Skin epidermis (tissue), 12 donors: ENCODE results near the gene SCIMP.
A peak's percentile ranks its signal among the peaks of the same experiment; 100 is the strongest.
"Not testable (repeated sequence)": the region's sequence is repeated elsewhere in the genome, so short reads cannot be mapped to it uniquely, and the experiment has no call there.

ENCODE experiments used
- H3K27ac ChIP-seq, 21 experiments: fragments of 200-600 bp; sonication (generic) in 11 of 21; one replicate each; pipeline ENCODE4 v1.5.0; 2020; ENCODE audit warnings: mild to moderate bottlenecking in 3 of 21, inconsistent platforms in 2 of 21, moderate library complexity in 2 of 21
- H3K4me3 ChIP-seq, 7 experiments: fragments of 200-600 bp; sonication (generic) in 2 of 7; one replicate each; pipeline ENCODE4 v1.5.0; 2020; ENCODE audit warnings: inconsistent platforms in 2 of 7, mild to moderate bottlenecking in 2 of 7, moderate library complexity in 1 of 7

SCIMP gene

DNA sequence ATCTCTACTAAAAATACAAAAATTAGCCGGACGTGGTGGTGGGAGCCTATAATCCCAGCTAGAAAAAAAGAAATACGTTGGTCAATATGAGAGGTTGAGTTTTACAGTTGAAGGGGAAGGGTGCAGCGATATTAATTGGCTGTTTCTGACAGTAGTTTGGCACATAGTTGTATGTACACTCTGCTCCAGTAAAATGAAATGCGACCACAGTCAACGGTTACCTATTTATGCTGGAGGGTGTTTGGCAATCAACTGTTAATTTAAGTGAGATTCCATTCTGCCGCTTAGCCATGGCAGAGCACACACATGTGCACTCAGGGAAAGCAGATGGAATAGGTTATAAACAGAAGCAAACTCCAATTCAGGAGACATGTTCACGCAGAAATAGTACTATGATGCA lies 33.6 kb downstream of the SCIMP start:
- Histone ChIP-seq H3K27ac (no peak overlapping the region), H3K4me3 (no peak overlapping the region)

DNA sequence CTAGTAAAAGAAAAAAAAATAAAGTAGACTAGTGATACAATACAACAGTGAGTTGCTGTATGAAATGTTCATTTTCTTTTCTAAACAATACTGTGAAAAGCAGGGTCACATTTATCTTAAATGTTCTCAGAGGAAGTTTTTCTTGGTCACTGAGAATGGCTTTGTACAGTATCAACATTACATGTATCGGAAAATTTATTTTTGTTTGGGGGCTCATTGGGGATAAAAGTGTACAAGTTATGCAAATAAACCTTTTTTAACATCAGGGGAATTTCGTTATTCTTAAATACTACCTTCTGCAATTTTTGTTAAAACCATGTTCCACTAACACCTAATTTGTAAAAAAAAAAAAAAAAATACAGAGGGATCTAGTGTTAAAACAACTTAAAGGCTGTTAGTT lies 34.3 kb downstream of the SCIMP start:
- Histone ChIP-seq H3K4me3 (no peak overlapping the region), H3K27ac (no peak overlapping the region)

DNA sequence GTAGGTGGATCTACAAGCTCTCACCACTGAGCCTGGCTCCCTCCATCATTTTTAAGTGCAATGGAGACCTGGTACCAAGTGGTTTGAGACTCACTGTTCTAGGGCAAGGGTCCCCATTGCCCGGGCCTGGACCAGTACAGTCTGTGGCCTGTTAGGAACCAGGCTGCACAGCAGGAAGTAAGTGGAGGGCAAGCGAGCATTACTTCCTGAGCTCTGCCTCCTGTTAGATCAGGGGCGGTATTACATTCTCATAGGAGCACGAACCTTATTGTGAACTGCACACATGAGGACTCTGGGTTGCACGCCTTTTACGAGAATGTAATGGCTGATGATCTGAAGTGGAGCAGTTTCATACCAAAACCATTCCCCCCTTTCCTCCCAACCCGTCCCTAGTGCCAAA lies 36.2 kb downstream of the SCIMP start:
- Histone ChIP-seq H3K4me3 (no peak overlapping the region), H3K27ac (no peak overlapping the region)

DNA sequence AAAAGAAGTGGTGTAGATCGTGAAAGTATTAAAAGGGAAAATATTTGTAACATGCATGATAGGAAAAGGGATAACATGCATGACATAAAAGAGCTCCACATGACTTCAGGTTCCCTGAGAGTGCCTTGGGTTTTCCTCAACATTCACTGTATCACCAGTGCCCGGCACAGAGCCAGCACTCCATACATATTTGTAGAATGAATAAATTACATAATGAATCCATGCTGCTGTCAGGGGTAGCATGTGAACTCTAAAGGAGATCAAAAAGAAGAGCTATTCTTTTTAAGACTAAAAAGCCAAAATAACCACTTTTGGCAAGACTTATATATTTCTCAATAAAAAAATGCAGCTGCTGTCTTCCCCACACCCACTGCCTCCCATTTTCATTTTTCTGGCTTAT lies 40.3 kb downstream of the SCIMP start:
- H3K4me3 ChIP-seq = no peak overlapping the region
- H3K27ac ChIP-seq = no peak overlapping the region

DNA sequence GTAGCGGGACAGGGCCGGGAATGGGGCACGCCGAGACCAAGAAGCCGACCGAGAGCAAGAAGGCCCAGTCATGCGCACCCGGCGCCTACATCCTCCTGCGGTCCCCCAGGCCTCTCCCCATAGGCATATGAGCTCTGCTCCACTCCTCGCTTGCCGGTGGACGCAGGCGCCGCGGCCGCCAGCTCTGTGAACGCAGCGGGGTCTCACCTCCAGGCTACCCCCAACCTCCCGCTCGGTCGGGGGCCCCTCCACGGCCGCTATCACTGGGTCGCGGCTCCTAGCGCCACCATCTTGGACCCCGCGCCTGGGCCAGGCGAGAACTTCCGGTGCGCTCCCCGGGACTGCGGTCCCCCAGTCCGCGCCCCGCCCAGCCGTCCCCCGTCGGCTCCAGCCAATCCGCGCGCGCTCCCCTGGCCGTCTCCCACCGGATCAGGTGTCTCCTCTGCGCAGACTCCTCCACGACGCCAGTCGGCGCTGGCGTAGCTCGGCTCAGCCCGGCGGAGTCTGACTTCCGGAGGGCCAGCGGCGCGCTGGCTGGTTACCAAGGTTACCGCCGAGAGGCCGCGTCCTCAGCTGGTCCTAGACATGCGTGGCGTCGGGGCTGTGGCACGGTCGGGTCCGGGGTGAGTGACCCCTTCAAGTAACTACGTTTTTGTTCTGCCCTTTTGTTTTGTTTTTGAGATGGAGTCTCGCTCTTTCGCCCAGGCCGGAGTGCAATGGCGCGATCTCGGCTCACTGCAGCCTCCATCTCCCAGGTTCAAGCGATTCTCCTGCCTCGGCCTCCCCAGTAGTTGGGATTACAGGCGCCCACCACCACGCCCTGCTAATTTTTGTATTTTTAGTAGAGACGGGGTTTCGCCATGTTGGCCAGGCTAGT lies 42.9 kb downstream of the SCIMP start, which contains the start of gene ZNF594:
Gene ZNF594, minus strand, starts transcription at position 328 of the 877 bp plus-strand sequence. CDS start 7,612 bp downstream, outside the sequence.
- Histone ChIP-seq H3K4me3 (peak within 1 kb of the TSS; percentile 58 to 92 (median 77)), H3K27ac (peak within 1 kb of the TSS in 20 of 21 experiments; percentile 32 to 90 (median 82))

DNA sequence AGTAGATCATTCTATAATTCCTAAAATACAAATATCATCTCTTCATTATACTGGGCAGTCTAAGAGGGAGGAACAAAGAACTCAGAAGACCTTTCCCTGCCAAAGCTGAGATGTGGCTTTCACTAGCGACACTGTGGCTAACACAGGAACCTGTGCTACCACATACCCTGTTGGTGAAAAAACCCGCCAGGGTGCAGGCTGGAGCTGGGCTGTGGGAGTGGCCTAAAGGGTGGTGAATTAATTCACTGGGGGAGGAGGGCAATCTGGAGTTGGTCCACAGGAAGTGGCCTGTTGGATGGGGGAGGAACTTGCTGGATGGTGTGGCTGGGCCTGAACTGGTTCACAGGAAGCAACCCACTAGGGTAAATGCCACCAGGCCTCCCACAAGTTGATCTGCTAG lies 50.4 kb downstream of the SCIMP start:
- no peak overlapping the region for H3K4me3 ChIP-seq
- H3K27ac ChIP-seq = no peak overlapping the region

DNA sequence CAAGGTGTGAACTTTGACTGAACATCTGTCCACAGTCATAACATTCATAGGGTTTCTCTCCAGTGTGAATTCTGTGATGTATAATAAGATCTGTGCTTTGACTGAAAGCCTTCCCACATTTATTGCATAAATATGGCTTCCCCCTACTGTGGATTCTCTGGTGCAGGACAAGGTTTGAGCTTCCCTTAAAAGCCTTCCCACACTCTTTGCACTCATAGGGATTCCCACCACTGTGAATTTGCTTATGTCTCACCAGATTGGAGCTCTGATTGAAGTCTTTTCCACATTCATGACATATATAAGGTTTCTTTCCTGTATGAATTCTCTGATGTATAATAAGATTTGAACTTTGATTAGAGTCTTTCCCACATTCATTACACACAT lies 51.3 kb downstream of the SCIMP start:
- Histone ChIP-seq H3K27ac (no peak overlapping the region), H3K4me3 (no peak overlapping the region)

DNA sequence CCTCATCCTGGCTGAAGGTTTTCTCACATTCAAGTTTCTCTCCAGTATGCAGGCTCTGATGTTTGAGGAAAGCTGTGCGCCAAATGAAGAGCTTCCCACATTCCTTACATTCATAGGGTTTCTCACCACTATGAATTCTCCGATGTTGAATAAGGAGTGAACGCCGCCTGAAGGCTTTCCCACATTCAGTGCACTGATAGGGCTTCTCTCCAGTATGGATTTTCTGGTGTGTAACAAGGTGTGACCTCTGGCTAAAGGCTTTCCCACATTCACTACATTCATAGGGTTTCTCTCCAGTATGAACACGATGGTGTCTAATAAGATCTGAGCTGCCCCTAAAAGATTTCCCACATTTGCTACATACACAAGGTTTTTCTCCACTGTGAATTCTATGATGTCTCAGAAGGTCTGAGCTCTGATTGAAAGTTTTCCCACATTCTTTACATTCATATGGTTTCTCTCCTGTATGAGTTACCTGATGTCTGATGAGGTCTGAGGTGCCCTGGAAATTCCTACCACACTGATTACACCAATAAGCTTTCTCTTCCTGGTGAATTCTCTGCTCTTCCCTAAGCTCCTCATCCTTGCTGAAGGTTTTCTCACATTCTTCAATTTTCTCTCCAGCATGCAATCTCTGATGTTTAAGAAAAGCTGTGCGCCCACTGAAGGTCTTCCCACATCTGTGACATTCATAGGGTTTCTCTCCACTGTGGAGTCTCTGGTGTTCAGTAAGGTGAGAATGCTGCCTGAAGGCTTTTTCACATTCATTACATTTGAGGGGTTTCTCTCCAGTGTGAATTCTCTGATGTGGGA lies 51.9 kb downstream of the SCIMP start:
- Histone ChIP-seq H3K27ac (no peak overlapping the region), H3K4me3 (no peak overlapping the region)

DNA sequence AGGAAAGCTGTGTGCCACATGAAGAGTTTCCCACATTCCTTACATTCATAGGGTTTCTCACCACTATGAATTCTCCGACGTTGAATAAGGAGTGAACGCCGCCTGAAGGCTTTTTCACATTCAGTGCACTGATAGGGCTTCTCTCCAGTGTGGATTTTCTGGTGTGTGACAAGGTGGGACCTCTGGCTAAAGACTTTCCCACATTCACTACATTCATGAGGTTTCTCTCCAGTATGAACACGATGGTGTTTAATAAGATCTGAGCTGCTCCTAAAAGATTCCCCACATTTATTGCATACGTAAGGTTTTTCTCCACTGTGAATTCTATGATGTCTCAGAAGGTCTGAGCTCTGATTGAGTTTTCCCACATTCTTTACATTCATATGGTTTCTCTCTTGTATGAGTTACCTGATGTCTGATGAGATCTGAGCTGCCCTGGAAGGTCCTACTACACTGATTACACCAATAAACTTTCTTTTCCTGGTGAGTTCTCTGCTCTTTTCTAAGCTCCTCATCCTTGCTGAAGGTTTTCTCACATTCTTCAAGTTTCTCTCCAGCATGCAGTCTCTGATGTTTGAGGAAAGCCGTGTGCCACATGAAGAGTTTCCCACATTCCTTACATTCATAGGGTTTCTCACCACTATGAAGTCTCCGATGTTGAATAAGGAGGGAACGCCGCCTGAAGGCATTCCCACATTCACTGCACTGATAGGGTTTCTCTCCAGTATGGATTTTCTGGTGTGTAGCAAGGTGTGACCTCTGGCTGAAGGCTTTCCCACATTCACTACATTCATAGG lies 53.0 kb downstream of the SCIMP start:
- H3K4me3 ChIP-seq = no peak overlapping the region
- H3K27ac ChIP-seq = no peak overlapping the region

DNA sequence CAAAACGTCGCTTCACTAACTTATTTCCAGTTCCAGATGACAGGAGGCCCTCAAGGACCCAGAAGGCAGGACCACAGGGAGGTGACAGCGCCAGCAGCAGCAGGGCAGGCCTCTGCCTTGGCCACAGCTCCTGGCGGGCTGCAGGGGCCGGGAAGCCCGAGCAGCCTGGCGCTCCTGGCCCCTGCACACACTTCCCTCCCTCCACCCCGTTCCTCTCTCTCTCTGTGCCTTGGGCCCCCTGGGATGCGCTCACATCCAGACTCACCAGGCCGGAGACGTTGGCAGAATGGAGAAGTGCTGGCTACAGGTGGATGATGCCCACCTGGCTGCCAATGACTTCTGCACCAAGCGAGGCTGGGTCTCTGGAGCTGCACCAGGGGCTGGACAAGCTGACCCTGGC lies 55.7 kb downstream of the SCIMP start:
- no peak overlapping the region for H3K4me3 ChIP-seq
- H3K27ac ChIP-seq = no peak overlapping the region

DNA sequence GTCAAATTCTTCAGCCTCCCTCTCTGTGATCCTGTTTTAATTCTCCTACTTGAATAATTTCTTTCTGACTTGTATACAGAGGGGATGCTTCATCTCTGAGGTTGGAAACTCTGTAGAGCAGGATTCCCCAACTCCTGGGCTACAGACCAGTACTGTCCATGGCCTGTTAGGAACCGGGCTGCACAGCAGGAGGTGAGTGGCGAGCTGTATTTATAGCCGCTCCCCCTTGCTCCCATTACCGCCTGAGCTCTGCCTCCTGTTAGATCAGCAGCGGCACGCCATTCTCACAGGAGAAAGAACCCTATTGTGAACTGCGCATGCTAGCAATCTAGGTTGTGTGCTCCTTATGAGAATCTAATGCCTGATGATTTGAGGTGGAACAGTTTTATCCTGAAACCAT lies 59.6 kb downstream of the SCIMP start:
- H3K27ac ChIP-seq, H3K4me3 ChIP-seq: not testable (repeated sequence)

DNA sequence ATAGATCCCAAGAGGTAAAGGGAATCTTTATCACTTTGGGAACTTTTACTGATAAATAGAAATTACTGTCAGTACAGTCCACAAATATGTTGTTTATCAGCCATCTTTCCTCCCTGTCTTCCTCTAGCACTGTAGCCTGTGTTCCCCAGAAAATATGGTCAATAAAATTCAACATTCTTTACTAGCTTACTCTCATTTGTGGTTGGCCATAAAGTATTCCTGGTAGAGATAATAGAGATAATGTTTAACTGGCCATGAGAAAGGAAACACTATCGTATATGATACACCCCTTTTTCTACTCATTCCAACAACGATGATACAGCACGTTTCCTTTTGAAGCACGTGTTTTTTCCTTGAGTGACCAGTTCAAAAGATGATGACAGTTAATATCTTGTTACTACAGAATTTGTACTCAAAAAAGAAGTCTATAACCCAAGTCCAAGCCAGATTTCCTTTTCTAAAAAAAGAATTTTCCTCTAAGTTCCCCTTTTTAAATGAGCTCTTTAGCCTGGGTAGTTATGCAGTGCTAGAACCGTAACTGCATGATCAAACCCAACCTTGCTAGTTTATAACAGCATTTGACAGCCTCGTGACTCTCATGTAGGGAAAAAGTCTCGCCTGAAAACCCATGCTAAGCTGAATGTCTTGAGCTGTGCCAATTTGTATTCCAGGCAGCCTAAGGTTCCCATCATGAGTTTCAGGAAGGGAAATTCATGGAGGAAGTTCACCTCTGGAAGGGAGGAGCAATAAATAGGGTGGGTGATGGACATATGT lies 68.7 kb downstream of the SCIMP start:
- H3K27ac ChIP-seq, H3K4me3 ChIP-seq: not testable (repeated sequence)

DNA sequence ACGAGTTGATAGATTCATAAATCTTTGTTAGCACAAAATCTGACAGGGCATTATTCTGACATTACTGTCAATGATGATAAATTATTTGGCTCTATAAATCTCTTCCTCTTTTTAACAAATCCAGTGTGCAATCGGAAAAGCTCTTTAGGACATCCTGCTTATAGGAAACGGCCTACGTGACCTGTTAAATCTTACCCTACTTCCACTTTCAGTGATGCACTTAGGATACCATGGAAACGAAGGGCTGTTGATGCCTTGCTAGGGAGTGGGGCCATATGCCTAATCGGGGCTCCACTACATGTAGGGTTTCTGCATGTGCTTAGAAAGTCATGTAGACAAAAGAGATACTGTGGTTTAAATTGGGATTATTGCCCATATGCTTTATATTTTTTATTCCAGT lies 70.2 kb downstream of the SCIMP start:
- H3K4me3 ChIP-seq = no peak overlapping the region
- H3K27ac ChIP-seq = no peak overlapping the region

DNA sequence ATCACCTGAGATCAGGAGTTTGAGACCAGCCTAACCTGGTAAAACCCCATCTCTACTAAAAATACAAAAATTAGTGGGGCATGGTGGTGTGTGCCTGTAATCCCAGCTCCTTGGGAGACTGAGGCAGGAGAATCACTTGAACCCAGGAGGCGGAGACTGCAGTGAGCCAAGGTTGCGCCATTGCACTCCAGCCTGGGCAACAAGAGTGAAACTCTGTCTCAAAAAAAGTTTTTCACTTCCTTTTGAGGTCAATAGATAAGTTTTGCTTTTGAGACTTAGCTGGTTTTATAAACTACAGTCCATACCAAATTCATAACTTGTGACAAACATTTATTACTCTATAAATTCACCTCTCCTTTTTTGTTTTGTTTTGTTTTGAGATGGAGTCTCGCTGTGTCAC lies 72.9 kb downstream of the SCIMP start:
- H3K27ac ChIP-seq, H3K4me3 ChIP-seq: not testable (repeated sequence)

DNA sequence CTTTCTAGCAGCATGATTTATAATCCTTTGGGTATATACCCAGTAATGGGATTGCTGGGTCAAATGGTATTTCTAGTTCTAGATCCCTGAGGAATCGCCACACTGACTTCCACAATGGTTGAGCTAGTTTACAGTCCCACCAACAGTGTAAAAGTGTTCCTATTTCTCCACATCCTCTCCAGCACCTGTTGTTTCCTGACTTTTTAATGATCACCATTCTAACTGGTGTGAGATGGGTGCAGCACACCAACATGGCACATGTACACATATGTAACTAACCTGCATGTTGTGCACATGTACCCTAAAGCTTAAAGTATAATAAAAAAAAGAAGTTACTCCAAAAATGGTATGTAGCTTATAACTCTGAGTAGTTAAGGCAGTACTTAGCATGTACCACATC lies 74.0 kb downstream of the SCIMP start:
- H3K4me3 ChIP-seq, H3K27ac ChIP-seq: not testable (repeated sequence)
